ENCODE measurements around the gene ARFGAP3.

GRCh38 chr22:42805998-42806830 is 50.9 kb downstream of the ARFGAP3 start:
- TF ChIP-seq ZFX (IDR thresholded peaks at IDR 0.05) (peak; percentile 37; the same call in 1 of the 2 replicates), CTCF (conservative IDR thresholded peaks at IDR 0.05) (no peak)
